HG03521 (cell line): ENCODE measurements around the gene SLC26A2.
"Not testable (repeated sequence)": the region's sequence is repeated elsewhere in the genome, so short reads cannot be mapped to it uniquely, and the experiment has no call there.

Experiments used
- ATAC-seq: cut with Tn5 transposase; IDR thresholded peaks from one replicate; pipeline ENCODE4 v1.9.1; 2021; ENCODE audit warnings: mild to moderate bottlenecking, moderate library complexity; ENCODE audit not compliant: unreplicated experiment

The SLC26A2 gene

DNA sequence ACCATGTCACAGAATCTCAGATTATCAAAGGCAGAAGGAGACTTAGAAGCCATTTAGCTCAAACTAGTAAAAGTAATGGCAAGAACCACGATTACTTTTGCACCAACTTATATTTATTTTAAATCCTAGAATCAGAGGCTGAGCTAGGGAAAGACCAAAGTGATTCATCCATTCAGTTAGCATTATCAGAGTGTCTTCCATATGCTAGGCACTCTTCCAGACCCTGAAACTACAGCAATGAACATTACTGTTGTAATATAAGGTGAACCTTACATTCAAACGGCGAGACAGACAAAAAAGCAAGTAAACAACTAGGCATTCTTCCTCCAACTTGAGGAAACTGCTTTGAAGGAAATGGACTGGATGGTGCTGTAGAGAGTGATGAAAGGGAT is 23.9 kb upstream of the SLC26A2 start:
- no peak for ATAC-seq

DNA sequence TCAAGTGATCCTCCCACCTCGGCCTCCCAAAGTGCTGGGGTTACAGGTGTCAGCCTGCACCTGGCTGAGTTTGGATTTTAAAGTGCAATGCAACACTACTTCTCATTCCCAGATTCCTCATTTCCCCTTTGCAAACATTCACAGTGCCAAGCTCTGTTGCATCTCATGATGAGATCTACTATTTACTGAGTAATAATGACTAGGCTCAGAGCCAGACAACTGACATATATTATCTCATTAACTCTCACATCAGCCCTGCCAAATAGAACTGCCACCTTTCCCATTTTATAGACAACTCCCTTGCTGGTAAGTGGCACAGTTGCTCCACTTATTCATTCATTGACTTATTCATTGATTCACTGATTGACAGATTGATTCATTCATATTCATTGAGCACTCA is 22.9 kb upstream of the SLC26A2 start:
- no peak for ATAC-seq

DNA sequence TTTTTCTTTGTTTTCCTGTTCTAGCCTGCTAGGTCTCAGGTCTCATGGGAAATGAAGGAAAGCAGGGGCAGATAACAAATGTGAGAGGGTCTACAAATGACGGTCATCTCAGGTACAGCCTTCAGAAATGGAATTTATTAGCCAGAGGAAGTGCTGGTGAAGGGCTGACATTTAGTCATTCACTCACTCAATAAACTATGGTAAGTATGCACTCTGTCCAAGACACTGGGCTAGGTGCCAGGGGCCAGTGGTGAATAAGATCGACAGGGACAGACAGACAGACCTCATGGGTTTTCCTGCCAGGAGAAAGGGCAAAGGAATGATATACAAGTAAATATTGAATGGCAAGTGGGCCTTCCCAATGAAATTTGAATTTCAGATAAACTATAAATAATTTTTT is 22.3 kb upstream of the SLC26A2 start:
- ATAC-seq, result no peak

DNA sequence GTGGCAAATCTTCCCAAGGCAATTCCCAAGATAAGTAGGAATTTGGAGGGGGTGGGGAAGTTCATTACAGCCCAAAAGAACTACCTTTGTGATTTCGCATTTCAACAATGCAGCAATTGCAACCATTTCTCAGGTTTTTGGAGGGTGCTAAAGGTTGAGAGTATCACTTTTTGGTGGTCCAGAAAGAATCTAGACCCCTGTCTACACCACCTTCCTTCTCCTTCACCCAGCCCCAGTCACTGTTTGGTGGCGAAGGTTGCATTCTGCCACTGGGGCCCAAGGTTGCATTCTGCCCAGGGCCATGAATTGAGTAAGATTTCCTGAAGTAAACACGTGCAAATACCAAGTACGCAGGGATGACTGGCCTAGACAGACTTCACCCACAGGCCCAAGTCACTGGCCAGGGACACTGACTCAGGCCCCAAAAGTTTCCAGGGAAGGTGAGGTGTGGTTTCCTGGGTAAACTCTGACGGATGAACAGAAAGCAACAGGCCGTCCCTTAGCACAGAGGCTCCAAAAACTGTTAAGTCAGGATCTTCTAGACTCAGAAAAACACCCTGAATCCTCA is 21.7 kb upstream of the SLC26A2 start:
- no peak for ATAC-seq

DNA sequence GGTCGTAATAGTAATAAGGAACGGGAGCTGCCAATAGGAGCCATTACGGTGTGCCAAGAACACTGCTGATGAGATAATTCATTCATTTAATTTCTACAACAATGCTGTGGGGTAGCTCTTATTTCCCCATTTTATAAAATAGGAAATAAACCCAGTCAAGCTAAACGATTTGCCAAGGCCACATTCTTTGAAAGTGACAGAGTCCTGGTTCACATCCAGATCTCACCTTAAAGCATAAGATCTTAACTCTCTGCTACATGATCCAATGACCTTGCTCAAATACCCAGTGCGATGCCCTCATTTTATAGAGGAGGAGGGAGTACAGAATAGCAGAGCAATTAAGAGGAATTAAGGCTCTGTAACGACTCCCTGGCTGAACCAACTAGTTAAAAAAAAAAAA is 21.0 kb upstream of the SLC26A2 start:
- ATAC-seq, result no peak

DNA sequence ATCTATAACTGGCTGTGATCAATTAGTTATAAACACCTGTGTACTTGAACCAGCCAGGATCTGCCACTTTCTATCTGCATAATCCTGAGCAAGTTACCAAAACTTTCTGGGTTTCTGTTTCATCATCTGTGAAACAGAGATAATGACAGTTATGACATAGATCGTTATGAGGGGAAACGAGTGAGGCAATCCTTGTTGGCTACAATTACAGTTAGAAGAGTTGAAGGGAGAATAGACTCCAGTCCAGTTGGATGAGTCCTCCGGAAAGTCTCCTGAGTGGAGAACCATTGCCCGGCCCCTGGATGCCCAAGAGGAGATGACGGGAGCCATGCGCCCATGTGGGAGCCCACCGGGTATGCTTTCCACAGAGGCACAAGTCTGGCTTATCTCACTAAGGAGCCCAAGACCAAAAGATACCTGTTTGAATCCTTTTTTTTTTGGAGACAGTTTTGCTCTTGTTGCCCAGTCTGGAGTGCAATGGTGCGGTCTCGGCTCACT is 20.4 kb upstream of the SLC26A2 start:
- ATAC-seq, result peak; percentile 59

DNA sequence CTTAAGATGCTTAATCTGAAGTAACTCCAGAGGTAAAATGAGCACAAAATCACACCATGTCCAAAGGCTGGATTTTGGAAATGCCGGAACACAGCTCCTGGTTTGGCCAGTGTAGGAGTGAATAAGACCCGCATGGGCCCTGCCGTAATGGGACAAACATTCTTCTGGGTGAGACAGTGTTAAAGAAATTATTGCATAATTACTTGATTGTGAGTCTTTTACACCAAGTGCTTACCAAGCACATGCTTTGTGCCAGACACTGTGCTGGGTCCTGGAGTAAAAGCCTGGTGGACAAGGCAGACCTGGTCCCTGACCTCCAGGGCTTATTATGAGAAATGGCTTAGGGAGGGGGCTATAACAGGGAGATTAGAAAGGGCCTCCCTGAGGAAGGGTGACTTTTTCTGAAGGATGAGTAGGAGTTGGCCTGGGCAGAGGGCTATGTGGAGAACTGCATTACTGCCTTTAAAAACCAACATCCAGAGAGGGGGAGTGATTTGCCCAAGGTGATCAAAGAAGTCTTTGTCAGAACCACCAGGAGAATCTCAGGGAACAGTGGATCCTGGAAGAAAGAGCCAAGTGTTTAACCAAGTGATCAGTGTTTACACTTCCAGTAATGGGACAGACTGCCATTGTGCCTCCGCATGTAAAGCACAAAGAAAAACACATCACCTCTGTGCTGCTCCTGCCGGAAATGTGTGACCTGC is 19.5 kb upstream of the SLC26A2 start:
- no peak for ATAC-seq

DNA sequence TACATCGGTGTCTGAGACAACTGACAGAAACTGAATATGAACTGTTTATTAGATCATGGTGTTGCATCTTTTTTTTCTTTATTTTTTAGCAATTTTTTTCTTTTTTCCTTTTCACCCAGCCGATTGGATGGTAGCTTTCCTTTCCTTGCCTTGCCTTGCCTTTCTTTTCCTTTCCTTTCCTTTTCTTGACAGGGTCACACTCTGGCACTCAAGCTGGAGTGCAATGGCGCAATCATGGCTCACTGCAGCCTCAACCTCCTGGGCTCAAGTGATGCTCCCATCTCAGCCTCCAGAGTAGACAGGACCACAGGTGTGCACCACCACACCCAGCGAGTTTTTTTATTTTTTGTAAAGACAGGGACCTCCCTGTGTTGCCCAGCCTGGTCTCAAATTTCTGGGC is 18.8 kb upstream of the SLC26A2 start:
- ATAC-seq, result no peak

DNA sequence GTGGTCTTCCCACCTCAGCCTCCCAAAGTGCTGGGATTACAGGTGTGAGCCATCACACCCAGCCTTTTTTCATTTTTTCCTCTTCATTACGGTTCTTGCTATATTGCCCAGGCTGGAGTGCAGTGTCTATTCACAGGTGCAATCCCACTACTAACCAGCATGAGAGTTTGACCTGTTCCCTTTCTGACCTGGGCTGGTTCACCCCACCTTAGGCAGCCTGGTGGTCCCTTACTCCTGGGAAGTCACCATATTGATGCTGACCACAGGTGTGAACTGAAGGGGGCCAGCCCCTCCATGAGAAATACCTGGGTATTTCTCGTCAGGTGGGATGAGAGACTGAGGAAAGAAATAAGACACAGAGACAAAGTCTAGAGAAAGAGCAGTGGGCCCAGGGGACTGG is 18.4 kb upstream of the SLC26A2 start:
- ATAC-seq, result no peak

DNA sequence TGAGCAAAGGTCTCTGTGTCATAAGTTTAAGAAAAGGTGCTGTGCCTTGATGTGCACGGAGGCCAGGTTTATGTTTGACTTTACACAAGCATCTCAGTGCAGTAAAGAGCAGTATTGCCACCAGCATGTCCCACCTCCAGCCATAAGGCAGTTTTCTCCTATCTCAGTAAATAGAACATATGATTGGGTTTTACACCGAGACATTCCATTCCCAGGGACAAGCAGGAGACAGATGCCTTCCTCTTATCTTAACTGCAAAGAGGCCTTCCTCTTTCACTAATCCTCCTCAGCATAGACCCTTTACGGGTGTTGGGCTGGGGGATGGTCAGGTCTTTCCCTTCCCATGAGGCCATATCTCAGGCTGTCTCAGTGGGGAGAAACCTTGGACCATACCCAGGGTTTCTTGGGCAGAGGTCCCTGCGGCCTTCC is 17.8 kb upstream of the SLC26A2 start:
- not testable (repeated sequence) for ATAC-seq

DNA sequence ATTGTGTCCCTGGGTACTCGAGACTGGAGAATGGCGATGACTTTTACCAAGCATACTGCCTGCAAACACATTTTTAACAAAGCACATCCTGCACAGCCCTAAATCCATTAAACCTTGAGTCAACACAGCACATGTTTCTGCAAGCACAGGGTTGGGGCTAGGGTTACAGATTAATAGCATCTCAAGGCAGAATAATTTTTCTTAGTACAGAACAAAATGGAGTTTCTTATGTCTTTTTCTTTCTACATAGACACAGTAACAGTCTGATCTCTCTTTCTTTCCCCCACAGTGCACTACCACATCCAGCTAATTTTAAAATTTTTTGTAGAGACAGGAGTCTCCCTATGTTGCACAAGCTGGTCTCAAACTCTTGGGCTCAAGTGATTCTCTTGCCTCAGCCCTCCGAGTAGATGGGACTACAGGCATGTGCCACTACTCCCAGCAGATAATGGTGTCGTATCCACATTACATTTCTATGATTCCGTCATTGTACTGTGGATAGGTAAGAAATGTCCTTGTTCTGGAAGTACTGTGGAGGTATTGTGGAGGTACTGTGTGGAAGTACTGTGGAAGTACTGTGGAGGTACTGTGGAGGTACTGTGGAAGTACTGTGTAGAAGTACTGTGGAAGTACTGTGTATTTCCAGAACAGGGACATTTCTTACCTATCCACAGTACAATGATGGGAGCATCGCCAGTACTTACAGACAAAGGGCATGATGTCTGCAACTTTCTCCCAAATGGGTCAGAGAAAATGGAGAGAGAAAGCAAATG is 17.2 kb upstream of the SLC26A2 start:
- not testable (repeated sequence) for ATAC-seq

DNA sequence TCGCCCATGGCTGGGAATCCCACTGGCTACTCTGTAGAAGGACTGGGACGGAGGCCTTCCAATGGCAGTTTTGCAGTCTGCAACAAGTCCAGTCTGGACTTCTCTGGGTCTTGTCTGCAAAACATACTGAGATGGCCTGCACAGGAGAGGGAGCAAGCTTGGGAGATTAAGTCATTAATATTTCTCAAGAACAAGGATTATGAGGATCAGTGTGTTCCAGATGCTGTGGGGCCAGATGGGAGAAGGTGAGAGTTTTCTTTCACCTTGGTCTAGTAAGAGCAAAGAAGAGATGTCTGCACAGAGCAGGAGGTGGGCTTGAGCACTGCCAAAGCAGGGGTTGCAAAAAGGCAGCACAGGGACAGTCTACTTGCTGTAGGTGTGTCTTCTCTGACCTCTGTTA is 15.9 kb upstream of the SLC26A2 start, which contains the start of gene PDE6A:
TSS of gene PDE6A (minus strand) at position 128 of the 400 bp plus-strand sequence. CDS start at position 8, 120 bp downstream.
- no peak for ATAC-seq

DNA sequence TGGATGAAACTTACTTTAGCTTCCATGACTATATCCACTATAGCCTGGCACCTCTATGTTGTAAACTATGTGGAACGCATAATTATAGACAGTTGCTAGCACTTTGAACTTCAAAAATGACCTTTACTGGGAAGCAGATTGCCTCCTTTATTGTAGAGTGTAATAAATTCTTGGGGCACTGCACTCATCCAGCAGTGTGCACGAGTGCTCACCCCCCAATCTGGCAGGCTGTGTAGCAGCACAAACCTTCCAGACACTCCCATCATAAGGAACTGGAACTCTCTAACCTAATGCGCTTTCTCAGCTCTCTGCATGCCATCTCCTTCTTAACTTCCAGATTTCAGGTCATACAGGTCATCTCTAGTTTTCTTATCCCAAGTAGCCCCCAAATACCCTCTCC is 14.4 kb upstream of the SLC26A2 start:
- ATAC-seq, result no peak

DNA sequence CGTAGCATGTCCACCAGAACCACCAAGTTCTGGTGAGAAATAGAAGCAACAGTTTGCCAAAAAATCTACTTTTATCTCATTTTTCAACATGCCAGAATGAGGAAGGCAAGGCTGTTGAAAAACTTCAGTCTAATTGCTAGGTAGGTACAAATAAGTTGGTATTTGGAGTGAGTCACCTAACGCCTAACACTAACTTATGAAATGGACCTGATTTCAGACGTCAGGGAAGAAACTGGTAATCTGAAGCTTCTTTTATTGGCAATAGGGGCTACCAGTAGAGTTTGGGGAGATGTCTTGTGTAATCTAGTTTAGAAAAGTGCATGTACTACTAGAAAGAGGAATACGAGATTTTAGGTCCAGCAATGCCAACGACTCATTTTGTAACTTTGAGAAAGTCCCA is 11.6 kb upstream of the SLC26A2 start:
- no peak for ATAC-seq

DNA sequence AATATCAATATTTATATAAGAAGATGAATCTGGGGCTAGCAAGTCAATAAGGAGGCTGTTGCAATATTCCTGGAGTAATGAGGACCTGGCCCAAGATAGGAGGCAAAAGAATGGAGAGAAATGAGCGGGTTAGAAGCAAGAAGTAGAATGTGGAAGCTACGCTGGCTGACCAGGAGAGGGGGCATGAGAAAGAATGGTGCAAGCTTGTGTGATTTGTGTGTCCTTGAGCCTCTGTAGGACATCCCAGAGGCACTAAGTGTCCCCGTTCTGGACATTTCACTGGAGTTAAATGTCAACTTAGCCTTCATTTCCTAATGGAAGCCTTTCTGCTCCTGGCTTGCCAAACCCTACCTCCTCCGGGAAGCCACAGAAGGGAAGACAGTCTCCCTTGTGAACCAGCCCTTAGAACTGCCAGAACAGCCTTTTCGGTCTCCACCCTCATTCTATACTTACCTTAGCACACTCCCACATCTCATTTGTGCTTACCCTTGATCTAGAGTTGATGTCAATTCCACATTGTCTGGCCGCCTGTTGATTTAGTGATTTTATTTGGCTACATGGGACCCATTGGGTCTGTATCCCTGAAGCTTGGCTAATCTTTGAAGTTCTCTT is 9.3 kb upstream of the SLC26A2 start:
- no peak for ATAC-seq

DNA sequence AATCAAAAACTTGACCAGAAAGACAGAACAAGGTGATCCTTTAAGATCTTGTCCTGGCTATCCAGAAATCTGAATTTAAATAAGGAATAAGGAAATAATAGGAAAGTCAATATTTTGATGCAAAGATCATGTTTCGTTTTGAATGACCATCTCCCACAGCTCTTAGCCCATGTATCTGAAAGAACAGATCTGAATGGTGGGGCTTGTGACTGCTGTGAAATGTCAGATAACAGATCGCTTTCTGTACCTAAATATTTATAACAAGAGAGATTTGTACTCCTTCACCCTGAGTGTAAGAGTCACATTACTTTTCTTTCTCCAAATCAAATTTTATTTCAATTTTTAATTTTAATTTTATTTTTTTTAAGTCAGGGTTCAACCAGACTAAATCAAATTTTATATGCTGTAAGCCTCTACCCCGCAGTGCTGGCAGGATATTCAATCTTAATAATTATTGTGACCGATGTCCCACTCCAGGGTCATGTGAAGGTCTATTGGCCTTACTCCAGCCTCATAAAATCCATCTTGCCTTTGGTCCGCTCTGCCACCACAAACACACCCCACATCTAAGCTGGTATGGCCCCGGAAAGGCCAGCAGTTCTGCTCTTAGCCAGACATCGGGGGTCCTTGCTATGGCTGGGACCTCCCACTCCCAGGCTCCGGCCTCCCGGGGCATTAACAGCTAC is 7.0 kb upstream of the SLC26A2 start:
- no peak for ATAC-seq

DNA sequence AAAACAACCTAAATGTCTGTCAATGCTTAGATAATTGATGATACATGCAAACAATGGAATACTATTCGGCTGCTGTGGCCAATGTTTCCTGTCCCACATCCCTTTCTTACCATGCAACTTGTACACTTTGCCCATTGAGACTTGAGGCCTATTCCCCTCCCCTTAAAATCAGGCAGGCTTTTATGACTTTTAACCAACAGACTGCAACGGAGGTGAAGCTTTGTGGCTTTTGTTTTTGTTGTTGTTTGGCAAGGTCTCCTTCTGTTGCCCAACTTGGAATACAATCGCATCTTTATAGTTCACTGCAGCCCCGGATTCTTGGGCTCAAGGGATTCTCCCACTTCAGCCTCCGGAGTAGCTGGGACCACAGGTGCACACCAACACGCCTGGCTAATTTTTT is 5.8 kb upstream of the SLC26A2 start:
- no peak for ATAC-seq

DNA sequence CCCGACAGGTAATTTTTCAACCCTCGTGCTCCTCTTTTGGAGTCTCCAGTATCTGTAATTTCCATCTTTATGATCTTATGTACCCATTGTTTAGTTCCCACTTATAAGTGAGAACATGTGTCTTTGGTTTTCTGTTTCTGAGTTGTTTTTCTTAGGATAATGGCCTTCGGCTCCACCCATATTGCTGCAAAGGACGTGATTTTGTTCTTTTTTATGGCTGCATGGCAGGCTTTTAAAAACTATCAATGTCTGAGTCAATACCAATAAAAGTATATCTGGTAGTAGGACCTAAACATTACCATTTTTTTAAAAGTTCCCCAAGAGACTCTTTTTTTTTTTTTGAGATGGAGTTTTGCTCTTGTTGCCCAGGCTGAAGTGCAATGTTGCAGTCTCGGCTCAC is 3.9 kb upstream of the SLC26A2 start:
- ATAC-seq, result no peak

DNA sequence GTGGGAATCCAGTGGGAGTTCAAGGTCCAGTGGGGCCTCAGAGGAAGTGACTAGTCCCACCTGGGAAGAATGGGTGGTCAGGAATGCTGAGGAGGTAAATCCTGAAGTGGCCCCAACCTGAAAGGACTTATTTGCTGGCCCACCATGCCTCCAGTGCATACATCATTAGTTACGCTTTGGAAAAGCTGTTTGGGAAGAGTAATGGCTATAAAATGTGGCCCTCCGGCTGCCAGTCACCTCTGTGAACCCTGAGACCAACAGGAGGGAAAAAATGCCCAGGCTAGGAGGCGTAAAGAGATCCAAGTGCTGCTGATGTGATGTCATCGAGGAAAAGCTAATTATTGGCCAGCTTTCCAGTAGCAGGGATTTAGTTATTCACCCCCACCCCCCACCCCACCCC is 2.7 kb upstream of the SLC26A2 start:
- no peak for ATAC-seq

DNA sequence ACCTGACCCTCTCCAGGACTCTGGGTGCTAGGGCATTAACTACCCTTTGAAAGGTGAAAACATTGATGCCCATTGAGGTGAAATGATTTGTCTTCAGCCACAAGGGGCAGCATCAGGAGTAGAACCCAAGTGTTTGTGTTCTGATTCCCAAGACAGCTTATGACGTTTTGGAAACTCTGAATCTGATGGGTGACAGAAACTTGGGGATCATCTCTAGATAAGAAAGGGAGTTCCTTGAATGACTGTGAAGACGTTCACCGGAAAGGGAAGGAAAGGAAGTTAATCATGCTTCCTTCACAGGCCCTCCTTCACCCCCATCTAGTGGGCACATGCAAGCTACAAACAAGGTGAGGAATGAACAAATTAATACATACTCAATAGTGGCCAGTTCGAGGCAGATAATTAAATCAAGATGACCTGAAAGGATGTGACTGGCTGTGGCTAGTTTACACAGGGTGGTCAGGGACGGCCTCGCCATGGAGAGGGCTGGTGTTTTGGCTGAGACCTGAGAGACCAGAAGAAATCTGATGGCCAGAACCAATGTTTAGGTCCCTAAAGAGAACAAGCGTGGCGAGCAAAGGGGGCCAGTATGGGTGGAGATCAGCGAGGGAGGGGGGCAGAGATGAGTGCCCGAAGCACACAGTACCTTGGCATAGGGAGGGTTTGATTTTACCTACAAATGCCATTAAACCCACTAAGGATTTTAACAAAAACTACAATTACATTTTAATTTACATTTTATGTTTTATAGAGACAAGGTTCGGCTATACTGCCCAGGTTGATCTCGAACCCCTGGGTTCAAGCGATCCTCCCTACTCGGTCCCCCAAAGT is 937 bp upstream of the SLC26A2 start:
- no peak for ATAC-seq
